ENCODE data around the gene UBN1. TPM values are rescaled to one million over a fixed set of nuclear protein-coding genes. Genes with fewer than 3 reads are reported as not detected.

UBN1 gene
- total RNA-seq, 3 donors from 2014 or later: 38.2 to 44.6 (median 42.2) TPM

DNA sequence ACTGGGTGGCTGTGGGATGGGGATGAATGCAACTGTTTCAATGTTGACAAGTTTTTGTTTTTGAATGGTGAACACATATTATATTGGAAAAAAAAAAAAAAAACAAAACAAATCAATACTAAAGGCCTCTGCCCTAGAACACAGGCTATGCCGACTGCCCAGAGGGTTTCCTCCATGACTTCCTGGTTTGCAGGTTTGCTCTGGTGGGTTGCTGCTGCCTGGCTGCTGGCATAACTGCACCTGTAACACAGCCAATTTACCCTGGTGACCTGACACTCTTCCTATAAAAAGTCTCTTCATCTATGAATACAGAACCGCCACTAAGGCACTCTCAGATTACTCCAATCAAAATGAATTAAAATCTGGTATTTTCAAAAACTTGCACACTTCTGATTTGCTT lies 10.6 kb upstream of the UBN1 start:
- Mint-ChIP-seq H3K27me3 (ENCODE audit: low read depth) (no peaks in the 10 kb centered on the region), H3K9me3 (no peaks in the 10 kb centered on the region), H3K36me3 (ENCODE audit: insufficient read depth) (peaks cover 32% of the 10 kb centered on the region), H3K4me3 (no peak overlapping the region), H3K4me1 (ENCODE audit: low read depth) (peaks cover 16% of the 10 kb centered on the region)
- ATAC-seq (no peak), DNase-seq (no peak)

DNA sequence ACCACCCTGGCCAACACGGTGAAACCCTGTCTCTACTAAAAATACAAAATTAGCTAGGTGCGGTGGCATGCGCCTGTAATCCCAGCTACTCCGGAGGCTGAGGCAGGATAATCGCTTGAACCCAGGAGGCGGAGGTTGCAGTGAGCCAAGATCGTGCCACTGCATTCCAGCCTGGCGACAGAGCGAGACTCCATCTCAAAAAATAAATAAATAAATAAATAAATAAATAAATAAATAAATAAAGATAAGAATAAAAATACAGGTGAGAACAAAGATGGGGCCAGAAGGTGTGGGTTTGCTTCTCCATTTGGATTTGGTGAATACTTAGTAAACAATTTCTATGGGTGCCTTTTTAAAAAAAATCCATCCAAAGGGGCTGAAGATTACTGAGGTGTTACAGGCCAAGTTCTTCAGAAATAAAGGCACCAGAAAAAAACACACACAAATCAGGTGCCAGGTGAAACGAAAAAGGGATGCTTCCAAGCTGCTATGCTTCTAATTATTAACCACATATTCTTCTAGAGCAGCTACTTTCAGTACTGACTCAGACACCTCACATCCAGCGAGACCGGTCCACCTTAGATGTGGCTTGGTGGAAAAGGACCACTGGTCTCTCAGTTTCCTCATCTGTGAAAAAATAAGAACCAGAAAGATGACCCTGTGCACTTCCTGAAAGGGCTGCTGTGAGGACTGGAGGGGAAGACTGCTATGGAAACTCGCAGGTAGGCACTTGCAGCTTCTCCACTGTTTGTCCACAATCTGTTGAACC lies 9.4 kb upstream of the UBN1 start:
- ATAC-seq (no peak), DNase-seq (no peak)
- Mint-ChIP-seq H3K9me3 (no peaks in the 10 kb centered on the region), H3K36me3 (ENCODE audit: insufficient read depth) (peaks cover 30% of the 10 kb centered on the region), H3K27me3 (ENCODE audit: low read depth) (no peaks in the 10 kb centered on the region), H3K4me1 (ENCODE audit: low read depth) (peaks cover 13% of the 10 kb centered on the region), H3K4me3 (no peak overlapping the region)

DNA sequence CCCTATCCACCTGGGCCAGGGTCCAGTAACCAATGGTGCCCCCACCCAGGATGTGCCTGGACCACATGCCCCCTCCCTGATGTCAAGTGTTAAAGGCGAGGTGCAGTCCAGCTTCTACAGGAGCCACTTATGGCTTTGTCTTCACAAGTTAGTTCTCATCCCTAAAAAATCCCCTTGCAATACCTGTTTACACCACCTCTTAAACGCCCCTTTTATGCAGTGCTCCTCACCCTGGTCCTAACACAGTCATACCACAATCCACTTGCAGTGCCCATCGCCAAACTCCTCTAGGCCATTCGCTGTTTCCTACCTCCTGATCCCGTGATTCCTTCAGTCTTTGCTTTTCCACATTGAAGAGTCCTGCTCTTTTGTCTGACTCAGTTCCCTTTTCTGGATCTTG lies 7.3 kb upstream of the UBN1 start:
- Mint-ChIP-seq H3K4me1 (ENCODE audit: low read depth) (peaks cover 6% of the 10 kb centered on the region), H3K27me3 (ENCODE audit: low read depth) (no peaks in the 10 kb centered on the region)

DNA sequence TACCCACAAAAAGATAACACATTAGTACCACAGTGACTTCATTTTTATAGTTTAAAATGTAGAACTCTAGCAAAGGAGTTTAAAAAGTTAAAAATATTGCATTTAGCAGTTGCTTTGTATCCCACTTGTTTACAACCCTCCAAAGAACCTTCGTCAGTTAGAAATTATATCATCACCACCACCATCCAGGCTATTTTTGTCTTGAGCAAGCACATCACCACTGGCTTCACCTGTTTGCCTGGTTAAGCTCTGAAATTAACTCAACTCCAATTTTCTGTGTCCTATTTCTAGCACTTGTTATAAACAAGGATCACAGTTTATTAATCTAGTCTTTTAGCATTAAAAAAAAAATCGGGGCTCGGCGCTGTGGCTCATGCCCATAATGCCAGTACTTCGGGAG lies 6.3 kb upstream of the UBN1 start:
- no peak overlapping the region for H3K4me3 Mint-ChIP-seq
- no peaks in the 10 kb centered on the region for H3K9me3 Mint-ChIP-seq
- peaks cover 37% of the 10 kb centered on the region for H3K36me3 Mint-ChIP-seq (ENCODE audit: insufficient read depth)
- no peaks in the 10 kb centered on the region for H3K27me3 Mint-ChIP-seq (ENCODE audit: low read depth)
- ATAC-seq (no peak), DNase-seq (no peak)
- peaks cover 11% of the 10 kb centered on the region for H3K4me1 Mint-ChIP-seq (ENCODE audit: low read depth)

More for the DNA sequence above, 7.3 kb upstream of the UBN1 start:
- H3K9me3 Mint-ChIP-seq: no peaks in the 10 kb centered on the region
- peaks cover 35% of the 10 kb centered on the region for H3K36me3 Mint-ChIP-seq (ENCODE audit: insufficient read depth)
- no peak overlapping the region for H3K4me3 Mint-ChIP-seq
- DNase-seq (no peak), ATAC-seq (peak in 1 of 2 donors; percentile 46)

DNA sequence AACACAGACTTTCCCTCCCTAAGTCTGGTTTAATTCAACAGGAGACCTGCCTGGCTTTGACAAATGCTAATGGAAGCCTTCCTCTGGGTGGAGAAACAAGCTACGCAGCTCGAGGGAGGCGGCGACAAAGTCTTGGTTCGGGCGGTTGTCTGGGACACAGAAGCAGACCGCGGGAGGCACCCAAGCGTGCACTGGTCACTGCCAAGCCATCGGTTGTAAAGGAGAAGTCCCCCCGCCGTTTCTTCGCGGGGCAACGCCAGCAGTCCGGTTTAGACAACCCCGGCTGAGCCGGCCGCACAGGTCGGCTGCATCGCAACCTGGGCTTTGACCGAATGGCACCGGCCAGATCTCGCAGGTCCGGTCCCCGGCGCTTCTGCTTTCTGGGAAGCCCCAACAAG lies 779 bp upstream of the UBN1 start:
- Mint-ChIP-seq H3K4me3 (peak overlapping the region; percentile 92), H3K36me3 (ENCODE audit: insufficient read depth) (peaks cover 18% of the 10 kb centered on the region), H3K9me3 (no peaks in the 10 kb centered on the region), H3K27me3 (ENCODE audit: low read depth) (no peaks in the 10 kb centered on the region), H3K4me1 (ENCODE audit: low read depth) (peaks cover 47% of the 10 kb centered on the region)
- ATAC-seq (no peak), DNase-seq (no peak)

DNA sequence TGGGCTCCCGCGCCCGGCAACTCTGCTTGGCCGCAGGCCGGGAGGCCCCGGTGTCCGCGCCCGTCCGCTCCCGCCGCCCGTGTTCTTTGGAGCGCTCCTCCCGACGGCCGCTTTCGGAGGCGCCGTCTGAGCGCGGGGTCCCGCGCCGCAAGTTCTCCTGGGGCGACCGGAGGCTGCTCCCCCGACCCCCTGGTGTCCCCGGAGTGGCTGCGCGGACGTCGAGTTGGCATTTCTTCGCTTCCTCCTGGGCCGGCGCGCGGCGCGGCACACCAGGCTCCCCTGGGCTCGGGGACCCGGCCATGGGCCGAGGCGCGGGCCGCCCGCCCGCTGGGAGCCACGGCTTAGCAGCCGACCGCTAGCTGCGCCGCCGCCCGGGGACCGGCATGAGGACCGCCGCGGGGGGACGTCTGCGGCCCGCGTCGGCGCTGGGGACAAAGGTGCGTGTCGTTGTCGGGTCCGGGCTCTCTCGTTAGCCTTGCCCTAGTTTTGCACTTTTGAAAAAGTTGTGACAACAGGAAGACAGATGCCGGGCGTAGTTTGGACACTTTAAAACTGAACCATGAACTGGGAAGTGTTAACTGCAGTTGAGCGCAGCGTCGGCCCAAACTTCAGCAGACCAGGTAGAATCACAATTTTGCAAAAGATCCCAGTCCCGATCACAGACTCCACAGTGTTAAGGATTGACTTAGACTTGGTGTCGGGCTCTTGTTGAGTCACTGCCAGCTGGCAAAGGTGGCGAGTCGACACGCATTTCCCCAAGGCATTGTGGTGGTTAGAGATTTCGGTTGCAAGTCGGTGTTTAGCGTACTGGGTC lies 700 bp downstream of the UBN1 start:
- no peaks in the 10 kb centered on the region for H3K9me3 Mint-ChIP-seq
- H3K27me3 Mint-ChIP-seq (ENCODE audit: low read depth): no peaks in the 10 kb centered on the region
- DNase-seq: peak; percentile 16
- peak; percentile 22 to 25 for ATAC-seq
- peak overlapping the region; percentile 91 for H3K4me3 Mint-ChIP-seq
- H3K36me3 Mint-ChIP-seq (ENCODE audit: insufficient read depth): peaks cover 14% of the 10 kb centered on the region
- peaks cover 54% of the 10 kb centered on the region for H3K4me1 Mint-ChIP-seq (ENCODE audit: low read depth)

DNA sequence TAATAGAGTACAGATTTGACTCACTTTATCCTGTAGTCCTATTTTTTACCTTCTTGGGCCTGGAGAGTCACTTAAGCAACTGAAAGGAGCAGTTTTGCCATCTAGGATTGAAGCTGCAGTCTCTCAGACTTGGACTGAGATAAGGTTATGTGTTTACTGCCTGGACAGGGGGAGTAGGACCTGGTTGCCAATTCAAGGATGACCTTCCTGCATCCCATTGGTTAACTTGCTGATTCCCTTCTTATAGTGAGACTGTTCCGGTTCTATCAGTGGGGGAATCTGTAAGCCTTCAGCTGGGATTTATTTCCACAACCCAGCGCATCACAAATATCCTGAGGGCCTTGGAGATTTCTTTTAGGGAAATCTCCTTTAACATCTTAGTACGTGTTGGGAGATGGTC lies 2.9 kb downstream of the UBN1 start:
- H3K36me3 Mint-ChIP-seq (ENCODE audit: insufficient read depth): peaks cover 14% of the 10 kb centered on the region
- H3K4me1 Mint-ChIP-seq (ENCODE audit: low read depth): peaks cover 50% of the 10 kb centered on the region
- ATAC-seq: no peak
- peak overlapping the region; percentile 19 for H3K4me3 Mint-ChIP-seq
- no peak for DNase-seq
- no peaks in the 10 kb centered on the region for H3K9me3 Mint-ChIP-seq
- no peaks in the 10 kb centered on the region for H3K27me3 Mint-ChIP-seq (ENCODE audit: low read depth)

DNA sequence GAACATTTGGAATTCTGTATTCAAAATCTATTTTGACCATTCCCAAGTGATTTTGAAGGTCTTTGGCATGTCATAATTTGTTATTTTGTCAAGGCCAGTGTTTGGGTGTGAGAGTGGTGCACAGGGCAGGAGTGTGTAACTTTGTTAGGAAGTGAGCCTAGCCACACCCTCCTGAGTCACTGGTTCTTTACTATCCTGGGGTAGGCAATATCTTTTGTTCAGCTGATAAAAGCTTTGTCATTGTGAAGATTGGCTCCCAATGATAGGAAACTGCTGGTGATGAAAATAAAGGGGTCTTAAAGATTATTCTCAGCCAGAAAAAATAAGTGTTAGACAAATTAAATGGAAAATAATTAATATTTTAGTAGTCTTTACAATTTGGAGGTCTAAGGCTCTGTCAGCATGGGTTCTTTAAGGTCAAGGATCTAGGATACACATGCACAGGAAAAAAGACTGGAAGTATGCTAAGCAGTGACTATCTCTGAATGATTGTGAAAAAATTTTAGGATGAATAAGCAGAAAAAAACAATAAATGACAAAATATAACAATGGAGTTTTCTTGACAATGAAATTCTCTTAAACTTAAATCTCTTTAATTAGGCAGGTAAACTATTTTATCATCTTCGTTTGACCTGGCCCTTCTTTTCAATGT lies 5.1 kb downstream of the UBN1 start:
- H3K36me3 Mint-ChIP-seq (ENCODE audit: insufficient read depth): peaks cover 12% of the 10 kb centered on the region
- no peak for ATAC-seq
- H3K27me3 Mint-ChIP-seq (ENCODE audit: low read depth): no peaks in the 10 kb centered on the region
- H3K4me3 Mint-ChIP-seq: no peak overlapping the region
- peaks cover 39% of the 10 kb centered on the region for H3K4me1 Mint-ChIP-seq (ENCODE audit: low read depth)
- no peaks in the 10 kb centered on the region for H3K9me3 Mint-ChIP-seq
- no peak for DNase-seq

DNA sequence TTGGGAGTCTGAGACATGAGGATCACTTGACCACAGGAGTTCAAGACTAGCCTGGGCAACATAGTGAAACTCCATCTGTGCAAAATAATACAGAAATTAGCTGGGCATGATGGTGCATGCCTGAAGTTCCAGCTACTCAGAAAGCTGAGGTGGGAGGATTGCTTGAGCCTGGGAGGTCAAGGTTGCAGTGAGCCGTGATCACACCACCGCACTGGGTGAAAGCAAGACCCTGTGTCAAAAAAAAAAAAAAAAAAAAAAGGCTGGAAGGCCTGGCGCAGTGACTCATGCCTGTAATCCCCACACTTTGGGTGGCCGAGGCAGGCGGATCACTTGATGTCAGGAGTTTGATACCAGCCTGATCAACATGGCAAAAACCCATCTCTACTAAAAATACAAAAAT lies 8.1 kb downstream of the UBN1 start:
- ATAC-seq (no peak), DNase-seq (no peak)
- no peaks in the 10 kb centered on the region for H3K27me3 Mint-ChIP-seq (ENCODE audit: low read depth)
- H3K9me3 Mint-ChIP-seq: no peaks in the 10 kb centered on the region
- H3K4me1 Mint-ChIP-seq (ENCODE audit: low read depth): peaks cover 18% of the 10 kb centered on the region
- H3K4me3 Mint-ChIP-seq: no peak overlapping the region
- H3K36me3 Mint-ChIP-seq (ENCODE audit: insufficient read depth): peaks cover 36% of the 10 kb centered on the region

DNA sequence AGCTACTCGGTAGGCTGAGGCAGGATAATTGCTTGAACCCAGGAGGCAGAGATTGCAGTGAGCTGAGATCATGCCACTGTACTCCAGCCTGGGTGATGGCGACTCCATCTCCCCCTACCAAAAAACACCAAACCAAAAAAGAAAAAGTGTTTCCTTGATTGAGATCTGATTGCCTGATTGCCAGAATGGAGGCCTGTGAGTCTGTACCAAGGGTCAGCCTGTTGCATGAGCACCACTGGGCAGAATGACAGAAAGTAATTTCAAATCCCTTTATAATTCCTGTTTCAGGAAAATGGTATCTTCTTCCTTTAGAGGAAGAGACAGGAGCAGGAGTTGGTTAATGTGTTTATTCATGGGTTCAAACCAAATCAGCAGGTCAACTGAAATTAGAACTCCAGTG lies 8.5 kb downstream of the UBN1 start:
- ATAC-seq (no peak), DNase-seq (no peak)
- H3K27me3 Mint-ChIP-seq (ENCODE audit: low read depth): no peaks in the 10 kb centered on the region
- H3K4me3 Mint-ChIP-seq: no peak overlapping the region
- no peaks in the 10 kb centered on the region for H3K9me3 Mint-ChIP-seq
- peaks cover 14% of the 10 kb centered on the region for H3K4me1 Mint-ChIP-seq (ENCODE audit: low read depth)
- H3K36me3 Mint-ChIP-seq (ENCODE audit: insufficient read depth): peaks cover 39% of the 10 kb centered on the region

DNA sequence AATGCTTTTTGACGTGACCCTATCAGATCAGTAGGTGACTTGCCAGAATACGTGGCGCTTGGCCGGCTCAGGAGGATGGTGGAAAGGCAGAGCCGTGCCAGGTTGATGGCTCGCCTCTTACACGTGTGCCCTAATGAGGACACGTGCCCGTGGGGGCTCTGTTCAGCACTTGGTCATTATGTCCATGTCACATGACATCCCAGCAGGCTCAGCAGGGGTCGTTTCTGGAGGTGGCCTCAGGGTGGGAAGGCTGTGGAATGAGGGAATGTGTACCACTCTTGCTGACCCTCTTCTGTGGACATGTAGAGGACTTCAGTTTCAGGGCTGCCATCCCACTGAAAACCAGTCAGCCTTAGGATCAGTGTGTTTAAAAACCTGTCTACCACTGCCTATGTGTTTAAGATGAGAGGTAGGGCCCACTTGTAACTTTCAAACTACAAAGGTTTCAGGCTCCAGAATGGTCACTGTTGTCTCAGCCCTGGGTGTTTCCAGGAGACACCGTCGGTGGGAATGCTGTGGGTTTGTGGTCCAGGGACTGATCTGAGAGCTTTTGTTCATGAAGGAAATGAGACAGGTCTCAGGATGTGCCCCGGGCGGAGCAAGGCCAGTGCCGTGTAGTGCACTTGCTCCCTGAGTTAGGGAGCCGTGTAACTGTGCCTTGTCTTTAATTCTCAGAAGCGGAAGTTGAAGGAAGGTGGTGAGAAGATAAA lies 12.1 kb downstream of the UBN1 start:
- ATAC-seq: no peak
- Mint-ChIP-seq H3K4me1 (ENCODE audit: low read depth) (peaks cover 10% of the 10 kb centered on the region), H3K9me3 (no peaks in the 10 kb centered on the region), H3K4me3 (no peak overlapping the region), H3K27me3 (ENCODE audit: low read depth) (no peaks in the 10 kb centered on the region), H3K36me3 (ENCODE audit: insufficient read depth) (peaks cover 43% of the 10 kb centered on the region)
- DNase-seq: no peak

DNA sequence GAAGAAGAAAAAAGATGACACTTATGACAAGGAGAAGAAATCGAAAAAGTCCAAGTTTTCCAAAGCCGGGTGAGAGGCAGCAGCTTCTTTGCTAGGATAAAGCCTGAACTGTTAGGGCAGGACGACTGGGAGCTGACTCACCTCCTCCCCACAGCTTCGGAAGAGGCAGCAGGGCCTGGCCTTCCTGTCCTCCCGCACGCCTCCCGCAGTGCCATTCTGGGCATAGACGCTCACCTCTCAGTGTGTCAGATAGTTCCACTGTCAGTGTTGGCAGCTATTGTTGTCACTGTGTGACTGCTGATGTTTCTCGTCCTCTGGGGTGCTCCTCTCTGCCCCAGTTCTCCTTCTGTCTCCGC lies 12.6 kb downstream of the UBN1 start:
- ATAC-seq (no peak), DNase-seq (no peak)
- H3K4me3 Mint-ChIP-seq: no peak overlapping the region
- H3K9me3 Mint-ChIP-seq: no peaks in the 10 kb centered on the region
- peaks cover 13% of the 10 kb centered on the region for H3K4me1 Mint-ChIP-seq (ENCODE audit: low read depth)
- no peaks in the 10 kb centered on the region for H3K27me3 Mint-ChIP-seq (ENCODE audit: low read depth)
- H3K36me3 Mint-ChIP-seq (ENCODE audit: insufficient read depth): peaks cover 44% of the 10 kb centered on the region

DNA sequence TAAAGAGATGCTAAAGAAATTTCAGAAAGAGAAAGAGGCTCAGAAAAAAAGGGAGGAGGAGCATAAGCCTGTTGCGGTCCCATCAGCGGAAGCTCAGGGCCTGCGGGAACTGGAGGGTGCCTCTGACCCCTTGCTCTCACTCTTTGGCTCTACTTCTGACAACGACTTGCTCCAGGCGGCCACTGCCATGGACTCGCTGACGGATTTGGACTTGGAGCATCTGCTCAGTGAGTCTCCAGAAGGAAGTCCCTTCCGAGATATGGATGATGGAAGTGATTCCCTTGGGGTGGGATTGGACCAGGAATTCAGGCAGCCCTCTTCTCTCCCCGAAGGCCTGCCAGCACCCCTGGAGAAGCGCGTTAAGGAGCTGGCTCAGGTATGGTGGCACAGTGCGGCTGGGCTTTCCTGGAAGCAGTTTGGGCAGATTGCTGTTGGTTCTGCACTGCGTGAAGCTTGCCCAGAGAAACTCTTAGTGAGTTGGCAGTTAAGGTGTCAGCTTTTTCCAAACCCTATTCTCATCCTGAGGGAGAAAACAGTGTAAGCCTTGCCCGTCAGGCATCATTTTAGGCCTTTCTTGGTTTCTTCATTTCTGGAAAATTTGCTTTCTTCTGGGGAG lies 13.6 kb downstream of the UBN1 start:
- Mint-ChIP-seq H3K36me3 (ENCODE audit: insufficient read depth) (peaks cover 40% of the 10 kb centered on the region), H3K9me3 (no peaks in the 10 kb centered on the region), H3K4me3 (no peak overlapping the region), H3K4me1 (ENCODE audit: low read depth) (peaks cover 13% of the 10 kb centered on the region), H3K27me3 (ENCODE audit: low read depth) (no peaks in the 10 kb centered on the region)
- no peak for DNase-seq
- no peak for ATAC-seq

DNA sequence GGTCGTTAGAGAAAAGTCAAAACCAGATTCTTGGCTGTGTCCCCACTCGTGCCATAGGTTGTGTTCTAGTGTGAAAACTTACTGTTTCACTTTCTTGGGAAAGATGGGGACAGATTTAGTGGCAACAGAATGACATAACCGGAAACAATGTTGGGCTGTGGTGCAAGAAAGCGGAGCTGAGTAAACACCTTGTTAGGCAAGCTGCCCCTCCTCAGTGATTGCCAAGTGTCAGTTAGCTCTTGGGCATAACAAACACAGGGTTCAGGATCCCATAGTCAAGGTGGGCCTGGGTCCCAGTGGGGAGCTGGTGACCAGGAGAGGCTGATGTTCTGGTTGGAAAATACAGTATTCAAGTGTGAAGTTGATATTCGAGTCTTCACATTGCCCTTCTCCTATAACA lies 15.4 kb downstream of the UBN1 start:
- no peak overlapping the region for H3K4me3 Mint-ChIP-seq
- H3K4me1 Mint-ChIP-seq (ENCODE audit: low read depth): peaks cover 16% of the 10 kb centered on the region
- no peaks in the 10 kb centered on the region for H3K27me3 Mint-ChIP-seq (ENCODE audit: low read depth)
- no peak for ATAC-seq
- no peak for DNase-seq
- H3K9me3 Mint-ChIP-seq: no peaks in the 10 kb centered on the region
- H3K36me3 Mint-ChIP-seq (ENCODE audit: insufficient read depth): peaks cover 39% of the 10 kb centered on the region

All from activated T-cell treated with anti-CD3 and anti-CD28 coated beads, Interleukin-2, amount 50 U/mL, for 4 hours (primary cell).